Ascending aorta (tissue), 2 donors: Measurements from ENCODE around the gene CIROP. TPM values are rescaled to one million over a fixed set of nuclear protein-coding genes. Genes with fewer than 3 reads are reported as not detected.
"Not testable (repeated sequence)": the region's sequence is repeated elsewhere in the genome, so short reads cannot be mapped to it uniquely, and the experiment has no call there.

Experiments
- DNase-seq, 2 donors: peaks; one replicate each; pipeline ENCODE4 v3.0.0-alpha.2; 2019; ENCODE audit warnings: low spot score in 2 of 2
- H3K27ac ChIP-seq, 2 donors: fragments of 200-600 bp; sonication (generic); one replicate each; pipeline ENCODE4 v1.5.1; 2016 to 2017; ENCODE audit warnings: mild to moderate bottlenecking in 1 of 2
- H3K27me3 ChIP-seq: fragments of 200-600 bp; sonication (generic); one replicate; pipeline ENCODE4 v1.5.1; 2017
- H3K36me3 ChIP-seq, 2 donors: fragments of 200-600 bp; sonication (generic); one replicate each; pipeline ENCODE4 v1.5.1; 2016
- H3K4me1 ChIP-seq, 2 donors: fragments of 200-600 bp; sonication (generic); one replicate each; pipeline ENCODE4 v1.5.1; 2016 to 2017; ENCODE audit warnings: mild to moderate bottlenecking in 1 of 2
- H3K4me3 ChIP-seq, 2 donors: fragments of 200-600 bp; sonication (generic); one replicate each; pipeline ENCODE4 v1.5.1; 2016 to 2017; ENCODE audit warnings: mild to moderate bottlenecking in 1 of 2
- H3K9me3 ChIP-seq, 2 donors: fragments of 200-600 bp; sonication (generic); one replicate each; pipeline ENCODE4 v1.5.1; 2016
- CTCF ChIP-seq, 3 experiments: fragments of 200-600 bp in 2 of 3; fragments of 450-650 bp in 1 of 3; sonication (generic) in 2 of 3; IDR thresholded peaks; one replicate each; pipeline ENCODE4 v1.5.1; 2016 to 2019; ENCODE audit warnings: antibody characterized with exemption in 3 of 3, mild to moderate bottlenecking in 1 of 3, moderate library complexity in 1 of 3
- intact Hi-C: fragments of 100-400 bp; cut with DNase I; formaldehyde crosslinking; loops from one replicate; pipeline ENCODE4 v1.15.1; 2023
- total RNA-seq: library from RNA; depleted of rRNA; stranded (reverse); fragments of >200 nt; gene quantifications from one replicate; pipeline ENCODE4 v1.1.0, GENCODE V29; 2016

CIROP gene
- total RNA-seq, 1 donor from 2014 or later: not detected

- intact Hi-C loops: no loop called here
- no peaks in the 10 kb centered on the region for H3K27me3 ChIP-seq
- H3K36me3 ChIP-seq: no peaks in the 10 kb centered on the region
- no peaks in the 10 kb centered on the region for H3K9me3 ChIP-seq
- no peak for DNase-seq
- peaks cover 0 to 3% of the 10 kb centered on the region in 2 donors for H3K4me1 ChIP-seq
- no peak for TF ChIP-seq CTCF (IDR thresholded peaks at IDR 0.05)
- no peak overlapping the region for H3K4me3 ChIP-seq
- H3K27ac ChIP-seq: no peak overlapping the region
Measured at GRCh38 chr14:23112359-23113178, 7.8 kb upstream of the CIROP start.

GRCh38 chr14:23110579-23111365 lies 6.0 kb upstream of the CIROP start:
- Histone ChIP-seq H3K27me3 (no peaks in the 10 kb centered on the region), H3K27ac (no peak overlapping the region), H3K9me3 (no peaks in the 10 kb centered on the region), H3K36me3 (no peaks in the 10 kb centered on the region), H3K4me3 (no peak overlapping the region), H3K4me1 (peaks cover 0 to 3% of the 10 kb centered on the region in 2 donors)
- DNase-seq: no peak
- TF ChIP-seq CTCF (IDR thresholded peaks at IDR 0.05): no peak
- intact Hi-C loops: no loop called here

- Histone ChIP-seq H3K36me3 (no peaks in the 10 kb centered on the region), H3K27me3 (no peaks in the 10 kb centered on the region), H3K4me1 (peaks cover 0 to 3% of the 10 kb centered on the region in 2 donors), H3K27ac (no peak overlapping the region), H3K9me3 (no peaks in the 10 kb centered on the region), H3K4me3 (no peak overlapping the region)
- intact Hi-C loops: loop anchor here (1.0 kb wide), 1 partner anchor 31 kb away; no protein-coding TSS in a partner anchor
- DNase-seq: no peak
- TF ChIP-seq CTCF (IDR thresholded peaks at IDR 0.05): no peak
Measured at GRCh38 chr14:23109769-23110168, 5.0 kb upstream of the CIROP start.

GRCh38 chr14:23108169-23108568 lies 3.4 kb upstream of the CIROP start:
- H3K4me3 ChIP-seq, intact Hi-C loops, H3K9me3 ChIP-seq, DNase-seq, H3K27me3 ChIP-seq, H3K4me1 ChIP-seq, H3K36me3 ChIP-seq, H3K27ac ChIP-seq: not testable (repeated sequence)

GRCh38 chr14:23107620-23108019 lies 2.8 kb upstream of the CIROP start:
- intact Hi-C loops, DNase-seq: not testable (repeated sequence)

GRCh38 chr14:23106747-23107045 lies 1.9 kb upstream of the CIROP start:
- intact Hi-C loops: no loop called here
- no peak for DNase-seq

More at GRCh38 chr14:23107620-23108019, 2.8 kb upstream of the CIROP start:
- H3K4me1 ChIP-seq, H3K9me3 ChIP-seq, H3K27me3 ChIP-seq, H3K36me3 ChIP-seq, H3K4me3 ChIP-seq, H3K27ac ChIP-seq: not testable (repeated sequence)

More at GRCh38 chr14:23106747-23107045, 1.9 kb upstream of the CIROP start:
- Histone ChIP-seq H3K9me3 (no peaks in the 10 kb centered on the region), H3K27me3 (no peaks in the 10 kb centered on the region), H3K36me3 (no peaks in the 10 kb centered on the region), H3K4me1 (no peaks in the 10 kb centered on the region), H3K27ac (no peak overlapping the region), H3K4me3 (no peak overlapping the region)
- TF ChIP-seq CTCF (IDR thresholded peaks at IDR 0.05): no peak
